Renal cortex interstitium (tissue), 11 donors: ENCODE measurements around the gene SLC26A1. TPM values are rescaled to one million over a fixed set of nuclear protein-coding genes. Genes with fewer than 3 reads are reported as not detected.
"Not testable (repeated sequence)": the region's sequence is repeated elsewhere in the genome, so short reads cannot be mapped to it uniquely, and the experiment has no call there.

Experiments
- DNase-seq, 11 donors: peaks; one replicate each; pipeline ENCODE4 v3.0.0-alpha.2; 2013; ENCODE audit warnings: low read depth in 9 of 11, low spot score in 4 of 11; ENCODE audit errors: extremely low read depth in 1 of 11
- polyA plus RNA-seq, 3 donors: library from polyadenylated mRNA; unstranded; fragments of 120-200 nt; gene quantifications; one replicate each; pipeline ENCODE4 v1.2.1, GENCODE V29; 2013; ENCODE audit not compliant: insufficient read length in 3 of 3

Gene SLC26A1
- polyA plus RNA-seq, 3 donors = 8.2 to 15.9 (median 14.0) TPM

DNA sequence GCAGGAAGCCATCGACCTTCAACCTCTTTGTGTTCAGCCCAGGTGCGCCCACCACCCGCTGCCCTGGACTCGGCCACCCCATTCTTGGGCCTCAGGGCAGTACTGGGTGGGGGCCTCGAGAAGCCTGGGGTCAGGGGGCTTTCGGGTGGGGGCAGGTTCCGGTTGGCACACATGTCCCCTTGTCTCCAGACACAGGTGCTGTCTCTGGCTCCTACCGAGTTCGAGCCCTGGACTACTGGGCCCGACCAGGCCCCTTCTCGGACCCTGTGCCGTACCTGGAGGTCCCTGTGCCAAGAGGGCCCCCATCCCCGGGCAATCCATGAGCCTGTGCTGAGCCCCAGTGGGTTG lies 10.8 kb upstream of the SLC26A1 start:
- no peak for DNase-seq

DNA sequence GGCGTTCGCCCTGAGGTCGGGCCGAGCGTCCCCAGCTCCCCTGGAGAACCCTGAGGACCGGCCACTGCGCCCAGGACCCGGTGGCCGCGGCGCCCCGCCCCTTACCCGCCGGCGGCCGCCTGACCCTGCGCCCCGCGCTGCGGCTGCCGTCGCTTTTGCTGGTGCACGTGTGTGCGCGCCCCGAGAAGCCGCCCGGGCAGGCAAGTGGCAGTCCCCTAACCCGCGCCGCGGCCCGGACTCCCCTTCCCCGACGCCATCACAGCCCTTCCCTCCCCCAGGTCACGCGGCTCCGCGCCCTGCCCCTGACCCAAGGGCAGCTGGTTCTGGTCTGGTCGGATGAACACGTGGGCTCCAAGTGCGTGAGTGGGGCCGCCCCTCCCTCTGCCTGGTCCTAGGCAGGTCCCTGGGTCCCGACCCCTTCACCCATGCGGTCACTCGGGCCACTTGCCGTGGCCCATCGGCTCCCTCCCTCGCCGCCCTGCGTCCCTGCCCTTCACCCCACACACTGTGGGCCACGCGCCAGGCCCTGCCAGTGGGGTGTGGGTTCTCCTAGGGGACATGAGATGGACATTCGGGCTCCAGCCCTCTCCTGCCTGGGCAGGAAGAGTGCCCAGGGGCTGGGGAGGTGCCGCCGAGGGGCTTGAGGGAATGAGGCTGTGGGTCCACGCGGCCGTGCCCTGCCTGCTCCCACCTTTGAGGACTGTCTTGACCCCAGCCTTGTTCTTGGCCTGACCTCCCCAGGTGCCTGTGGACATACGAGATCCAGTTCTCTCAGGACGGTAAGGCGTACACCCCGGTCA lies 10.3 kb upstream of the SLC26A1 start:
- DNase-seq = no peak

DNA sequence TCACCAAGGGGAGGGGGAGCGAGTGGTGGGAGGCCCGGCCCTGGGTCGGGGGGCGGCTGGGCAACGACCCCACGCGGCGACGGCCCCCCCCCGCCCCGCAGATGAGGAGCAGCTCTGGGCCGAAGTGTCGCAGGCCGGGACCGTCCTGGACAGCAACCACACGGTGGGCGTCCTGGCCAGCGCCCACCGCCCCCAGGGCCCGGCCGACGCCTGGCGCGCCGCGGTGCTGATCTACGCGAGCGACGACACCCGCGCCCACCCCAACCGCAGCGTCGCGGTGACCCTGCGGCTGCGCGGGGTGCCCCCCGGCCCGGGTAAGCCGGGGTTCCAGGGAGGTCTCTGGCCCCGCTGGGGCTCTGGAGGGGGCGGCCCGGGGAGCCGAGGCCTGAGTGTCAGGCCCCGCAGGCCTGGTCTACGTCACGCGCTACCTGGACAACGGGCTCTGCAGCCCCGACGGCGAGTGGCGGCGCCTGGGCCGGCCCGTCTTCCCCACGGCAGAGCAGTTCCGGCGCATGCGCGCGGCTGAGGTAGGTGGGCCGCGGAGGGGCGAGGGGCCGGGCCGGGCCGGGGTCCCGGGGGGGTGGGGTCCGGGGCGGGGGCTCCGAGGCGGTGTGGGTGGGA lies 9.5 kb upstream of the SLC26A1 start:
- DNase-seq = no peak

DNA sequence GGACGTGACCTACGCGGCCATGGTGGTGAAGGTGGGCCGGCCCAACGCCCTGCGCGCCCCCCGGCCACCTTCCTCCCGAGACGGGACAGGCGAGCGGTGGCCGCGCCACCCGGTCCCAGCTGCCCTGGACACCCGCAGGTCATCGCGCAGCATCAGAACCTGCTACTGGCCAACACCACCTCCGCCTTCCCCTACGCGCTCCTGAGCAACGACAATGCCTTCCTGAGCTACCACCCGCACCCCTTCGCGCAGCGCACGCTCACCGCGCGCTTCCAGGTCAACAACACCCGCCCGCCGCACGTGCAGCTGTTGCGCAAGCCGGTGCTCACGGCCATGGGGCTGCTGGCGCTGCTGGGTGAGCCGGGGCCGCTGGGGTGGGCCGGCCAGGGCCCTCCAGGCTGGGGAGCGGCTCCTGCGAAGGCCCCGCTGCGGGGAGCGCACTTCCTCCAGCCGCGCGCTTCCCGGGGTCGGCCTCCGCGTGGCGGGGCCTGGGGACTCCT lies 9.0 kb upstream of the SLC26A1 start:
- DNase-seq = no peak

DNA sequence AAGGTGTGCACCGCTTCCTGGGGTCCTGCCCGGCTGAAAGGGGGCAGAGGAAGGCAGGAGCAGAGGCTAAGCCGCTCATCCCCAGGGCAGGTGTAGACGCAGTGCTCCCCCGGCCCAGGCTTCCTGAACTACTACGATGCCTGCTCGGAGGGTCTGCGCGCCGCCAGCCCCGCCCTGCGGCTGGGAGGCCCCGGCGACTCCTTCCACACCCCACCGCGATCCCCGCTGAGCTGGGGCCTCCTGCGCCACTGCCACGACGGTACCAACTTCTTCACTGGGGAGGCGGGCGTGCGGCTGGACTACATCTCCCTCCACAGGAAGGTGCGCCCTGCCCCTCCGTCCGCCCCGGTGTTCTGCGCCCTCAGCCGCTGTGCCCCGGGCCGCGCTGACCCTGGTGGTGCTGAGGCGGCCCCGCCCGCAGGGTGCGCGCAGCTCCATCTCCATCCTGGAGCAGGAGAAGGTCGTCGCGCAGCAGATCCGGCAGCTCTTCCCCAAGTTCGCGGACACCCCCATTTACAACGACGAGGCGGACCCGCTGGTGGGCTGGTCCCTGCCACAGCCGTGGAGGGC lies 8.4 kb upstream of the SLC26A1 start:
- DNase-seq = no peak

DNA sequence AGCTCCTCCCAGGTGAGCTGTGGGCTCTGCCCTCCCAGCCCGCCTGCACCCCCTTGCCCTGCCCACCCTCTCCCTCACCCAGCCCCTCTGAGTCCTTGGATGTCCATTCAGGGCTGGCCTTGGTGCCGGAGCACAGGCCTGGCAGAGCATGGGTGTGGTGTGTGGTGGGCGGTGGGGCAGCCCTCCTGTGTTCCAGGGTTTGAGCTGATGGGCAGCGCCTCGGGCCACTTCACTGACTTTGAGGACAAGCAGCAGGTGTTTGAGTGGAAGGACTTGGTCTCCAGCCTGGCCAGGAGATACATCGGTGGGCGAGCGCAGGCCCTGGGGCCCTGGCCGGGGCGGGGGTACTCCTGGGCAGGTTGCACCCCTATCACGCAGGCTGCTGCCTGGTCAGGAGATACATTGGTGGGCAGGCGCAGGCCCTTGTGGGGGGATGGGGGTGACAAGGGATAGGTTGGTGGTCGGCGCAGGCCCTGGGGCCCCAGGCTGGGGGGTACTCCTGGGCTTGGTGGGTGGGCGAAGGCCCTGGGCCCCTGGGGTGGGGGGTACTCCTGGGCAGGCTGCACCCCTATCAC lies 7.6 kb upstream of the SLC26A1 start:
- DNase-seq = no peak

DNA sequence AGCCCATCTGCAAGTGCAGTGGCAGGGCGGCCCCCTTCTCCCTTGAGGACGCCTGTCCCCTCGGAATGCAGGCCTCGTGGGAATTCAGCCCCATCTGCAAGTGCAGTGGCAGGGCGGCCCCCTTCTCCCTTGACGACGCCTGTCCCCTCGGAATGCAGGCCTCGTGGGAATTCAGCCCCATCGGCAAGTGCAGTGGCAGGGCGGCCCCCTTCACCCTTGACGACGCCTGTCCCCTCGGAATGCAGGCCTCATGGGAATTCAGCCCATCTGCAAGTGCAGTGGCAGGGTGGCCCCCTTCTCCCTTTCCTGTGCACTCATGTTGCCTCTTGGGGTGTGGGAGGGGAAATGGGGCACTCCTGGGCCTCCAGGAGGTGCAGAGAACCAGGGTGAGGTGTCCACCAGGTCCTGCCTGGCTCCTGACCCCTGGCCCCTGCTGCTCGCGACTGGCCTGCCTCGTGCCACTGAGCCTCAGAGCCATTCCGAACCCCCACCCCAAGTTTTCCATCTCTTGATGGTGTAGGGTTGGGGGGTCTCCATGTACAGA lies 6.8 kb upstream of the SLC26A1 start:
- DNase-seq = no peak

DNA sequence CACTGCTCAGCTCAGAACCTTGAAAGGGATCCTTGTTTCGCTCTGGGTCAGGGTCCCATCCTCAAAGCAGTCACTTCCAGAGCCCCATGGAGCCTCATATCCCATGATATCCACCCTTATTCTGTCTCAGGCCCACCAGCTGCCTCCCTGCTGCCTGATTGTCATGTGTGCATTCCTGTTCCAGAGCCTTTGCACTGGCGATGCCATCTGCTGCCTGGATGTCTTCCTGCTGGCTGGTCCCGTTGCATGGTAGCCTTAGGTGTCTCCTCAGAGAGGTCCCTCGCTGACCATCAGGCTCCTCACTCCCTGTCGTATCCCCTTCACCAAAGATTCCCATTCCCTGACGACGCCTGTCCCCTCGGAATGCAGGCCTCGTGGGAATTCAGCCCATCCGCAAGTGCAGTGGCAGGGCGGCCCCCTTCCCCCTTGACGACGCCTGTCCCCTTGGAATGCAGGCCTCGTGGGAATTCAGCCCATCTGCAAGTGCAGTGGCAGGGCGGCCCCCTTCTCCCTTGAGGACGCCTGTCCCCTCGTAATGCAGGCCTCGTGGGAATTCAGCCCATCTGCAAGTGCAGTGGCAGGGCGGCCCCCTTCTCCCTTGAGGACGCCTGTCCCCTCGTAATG lies 6.1 kb upstream of the SLC26A1 start:
- DNase-seq = not testable (repeated sequence)

DNA sequence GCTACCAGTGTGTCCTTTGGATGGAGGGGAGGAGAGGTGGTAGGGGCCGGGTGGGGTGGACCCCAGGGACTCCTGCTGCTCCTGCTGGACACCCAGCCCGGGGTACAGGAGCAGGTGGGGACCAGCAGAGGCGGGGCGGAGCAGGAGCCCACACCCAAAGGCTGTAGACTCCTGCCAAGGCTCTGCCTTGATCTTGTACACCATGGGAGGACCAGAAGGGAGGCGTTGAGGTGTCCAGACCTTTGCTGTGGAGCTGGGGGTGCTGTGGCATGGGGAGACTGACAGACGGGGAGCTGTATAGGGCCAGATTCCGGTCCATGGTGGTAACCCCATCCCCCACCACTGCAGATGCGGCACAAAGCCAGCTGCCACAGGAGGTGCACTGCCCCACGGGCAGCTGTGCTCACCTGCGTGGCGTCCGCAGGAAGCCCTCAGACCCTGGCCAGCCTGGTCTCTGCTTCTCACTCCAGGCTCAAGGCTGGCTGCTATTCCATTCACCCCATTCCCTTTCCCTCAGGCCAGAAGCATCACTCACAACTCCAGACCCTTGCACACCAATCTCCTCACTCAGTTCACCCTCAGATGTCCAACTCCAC lies 5.0 kb upstream of the SLC26A1 start:
- no peak for DNase-seq

DNA sequence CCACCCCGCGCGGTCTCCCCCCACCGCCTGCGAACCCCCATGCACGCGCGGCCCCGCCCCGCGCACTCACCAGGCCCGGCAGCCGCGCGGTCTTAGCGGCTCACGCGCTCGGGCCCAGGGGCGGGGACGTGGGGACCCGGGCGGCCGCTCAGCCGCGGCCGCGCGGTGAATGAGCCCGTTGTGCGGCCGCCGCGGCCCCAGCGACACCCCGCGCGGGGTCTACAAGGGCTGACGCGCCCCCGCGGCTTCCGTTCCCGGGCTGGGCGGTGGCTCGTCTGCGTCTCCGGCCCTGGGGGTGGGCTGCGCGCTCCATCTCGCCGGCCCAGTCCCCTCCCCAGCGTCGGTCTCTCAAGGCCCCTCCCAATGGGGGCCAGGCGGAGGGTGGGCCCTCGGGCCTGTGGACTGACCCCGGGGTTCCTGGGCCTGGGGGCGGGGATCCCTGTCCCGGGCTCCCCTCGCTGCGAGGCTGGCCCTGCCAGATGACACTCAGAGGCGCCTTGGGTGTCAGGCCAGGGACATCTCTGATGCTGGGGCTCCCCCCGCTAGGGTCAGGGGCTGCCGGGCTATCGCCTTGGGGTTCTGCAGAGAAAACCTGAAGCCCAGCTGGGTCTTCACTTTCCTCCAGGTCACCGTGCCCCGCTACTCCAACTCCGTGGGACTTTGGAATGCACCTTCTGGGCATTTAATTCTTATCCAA lies 4.3 kb upstream of the SLC26A1 start:
- no peak for DNase-seq

DNA sequence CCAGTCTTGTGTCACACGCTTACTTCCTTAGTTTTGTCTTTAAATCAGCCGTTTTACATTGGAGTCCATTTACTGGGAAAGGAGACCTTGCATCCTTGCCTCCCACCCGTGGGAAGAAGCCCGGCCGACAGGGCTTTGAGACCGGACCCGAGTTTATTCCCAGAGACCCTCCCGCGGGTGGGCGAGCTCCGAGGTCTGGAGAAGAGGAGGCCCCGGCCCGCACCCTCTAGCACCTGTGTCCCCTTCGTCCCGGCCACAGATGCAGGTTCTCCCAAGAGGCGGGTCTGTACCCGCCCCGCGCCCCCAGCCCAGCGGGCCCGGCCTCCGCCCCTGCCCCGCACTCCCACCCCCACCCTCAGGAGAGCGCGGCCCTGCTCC lies 3.8 kb upstream of the SLC26A1 start:
- no peak for DNase-seq

DNA sequence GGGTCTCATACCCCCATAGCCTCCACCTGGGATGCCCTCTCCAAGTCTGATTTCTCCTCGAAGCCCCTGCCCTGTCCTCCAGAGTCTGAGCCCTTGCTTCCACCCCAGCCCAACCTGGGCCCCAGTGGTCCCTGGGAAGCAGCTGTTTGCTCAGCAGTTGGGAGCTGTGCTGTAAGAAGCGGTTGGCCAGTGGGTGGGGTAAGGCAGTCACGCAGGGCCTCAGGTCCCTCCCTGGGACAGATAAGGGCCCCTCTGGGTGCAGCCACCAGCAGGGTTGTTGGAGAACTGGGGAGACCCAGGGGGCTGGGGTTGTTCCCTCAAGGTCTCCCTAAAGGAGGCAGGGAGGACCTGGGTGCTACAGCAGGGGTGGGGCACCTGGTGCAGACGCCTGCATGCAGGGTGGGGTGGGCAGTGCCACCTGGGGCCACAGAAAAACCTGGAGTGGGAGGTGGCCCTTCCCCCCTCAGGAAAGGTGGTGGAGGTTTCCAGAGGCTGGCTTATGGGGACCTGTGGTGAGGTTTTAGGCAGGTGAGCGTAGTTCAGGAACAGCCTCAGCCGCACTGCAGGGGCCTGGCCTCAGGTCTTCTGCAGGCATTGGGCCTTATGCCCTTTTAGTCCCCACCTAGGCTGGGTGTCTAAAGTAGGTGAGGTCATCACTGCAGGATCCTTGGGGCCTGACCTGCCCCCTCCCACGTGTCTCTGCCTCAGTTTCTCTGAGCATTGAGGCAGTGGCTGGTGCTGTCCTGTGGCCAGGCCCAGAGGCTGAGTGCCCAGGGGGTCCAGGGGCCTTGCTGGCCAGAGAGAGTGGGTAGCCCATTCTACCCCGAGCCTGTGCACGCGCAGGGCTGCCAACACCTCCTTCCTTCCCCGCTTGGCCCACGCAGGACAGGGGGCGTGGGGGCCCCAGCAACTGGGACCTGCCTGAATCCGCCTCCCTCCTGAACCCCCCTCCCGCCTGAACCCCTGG lies 3.1 kb upstream of the SLC26A1 start:
- DNase-seq = no peak

DNA sequence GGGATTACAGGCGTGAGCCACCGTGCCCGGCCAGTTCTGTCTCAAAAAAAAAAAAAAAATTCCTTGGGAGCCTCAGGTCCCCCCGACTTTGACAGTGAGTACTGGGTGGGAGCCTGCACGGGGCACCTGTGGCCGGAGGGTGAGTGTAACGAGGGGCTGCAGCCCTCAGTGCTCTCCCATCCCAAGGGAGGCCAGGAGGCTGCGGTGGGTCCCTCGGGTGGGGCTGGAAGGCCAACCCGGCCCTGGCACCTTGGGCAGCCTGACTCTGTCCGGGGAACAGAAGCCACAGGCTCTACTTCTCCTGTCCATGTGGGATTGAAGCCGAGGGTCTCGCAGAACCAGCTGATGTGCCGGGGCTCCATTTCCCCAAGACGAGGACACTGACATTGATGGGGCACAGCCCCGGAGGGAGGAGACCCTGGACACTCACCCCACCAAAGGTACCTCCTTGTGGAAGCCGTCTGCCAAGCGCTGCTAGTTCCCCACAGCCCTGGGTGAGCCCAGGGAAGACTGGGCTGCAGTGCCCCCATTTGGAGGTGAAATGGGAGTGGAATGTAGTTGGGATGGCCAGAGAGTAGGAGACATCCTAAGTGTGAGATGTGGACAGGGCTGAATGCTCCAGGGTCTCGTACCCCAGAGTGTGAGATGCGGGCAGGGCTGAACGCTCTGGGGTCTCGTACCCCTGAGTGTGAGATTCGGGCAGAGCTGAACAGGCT lies 2.3 kb upstream of the SLC26A1 start:
- DNase-seq = no peak

DNA sequence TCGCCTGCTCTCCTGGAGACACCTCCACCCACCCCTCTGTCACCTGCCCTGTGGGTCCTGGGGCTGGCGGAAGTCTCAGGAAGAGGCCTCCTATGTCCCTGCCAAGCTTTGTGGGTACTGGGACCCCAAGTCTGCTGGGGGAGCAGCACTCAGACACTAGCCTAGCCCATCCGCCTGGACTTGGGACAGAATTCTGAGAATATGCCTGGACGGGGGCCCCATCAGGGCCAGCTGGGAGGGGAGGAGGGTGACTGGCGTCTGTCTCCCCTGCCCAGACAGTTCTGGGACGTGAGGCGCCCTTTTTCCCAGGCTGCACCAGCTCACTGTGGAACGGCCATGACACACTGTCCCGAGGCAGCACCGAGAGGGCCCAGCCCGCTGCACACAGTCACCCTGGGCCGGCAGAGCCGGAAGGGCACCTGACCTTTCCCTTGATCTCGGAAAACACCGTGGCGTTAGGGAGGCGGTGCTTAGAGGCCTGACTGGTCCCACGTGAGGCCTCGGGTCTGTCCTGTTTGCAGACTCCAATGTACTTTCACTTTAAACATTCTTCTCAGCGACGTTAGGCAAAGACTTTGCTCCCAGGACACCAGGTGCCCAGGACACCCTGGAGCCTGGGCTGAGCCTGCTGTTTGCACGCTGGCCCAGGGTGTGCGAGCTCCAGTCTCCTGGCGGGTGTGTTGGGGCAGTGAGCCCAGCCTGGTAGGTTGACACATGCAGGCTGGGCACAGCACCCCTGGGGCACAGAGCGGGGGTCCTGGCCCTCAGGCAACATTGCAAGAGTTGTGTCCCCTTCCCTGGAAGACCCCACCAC lies 700 bp downstream of the SLC26A1 start:
- DNase-seq = no peak

DNA sequence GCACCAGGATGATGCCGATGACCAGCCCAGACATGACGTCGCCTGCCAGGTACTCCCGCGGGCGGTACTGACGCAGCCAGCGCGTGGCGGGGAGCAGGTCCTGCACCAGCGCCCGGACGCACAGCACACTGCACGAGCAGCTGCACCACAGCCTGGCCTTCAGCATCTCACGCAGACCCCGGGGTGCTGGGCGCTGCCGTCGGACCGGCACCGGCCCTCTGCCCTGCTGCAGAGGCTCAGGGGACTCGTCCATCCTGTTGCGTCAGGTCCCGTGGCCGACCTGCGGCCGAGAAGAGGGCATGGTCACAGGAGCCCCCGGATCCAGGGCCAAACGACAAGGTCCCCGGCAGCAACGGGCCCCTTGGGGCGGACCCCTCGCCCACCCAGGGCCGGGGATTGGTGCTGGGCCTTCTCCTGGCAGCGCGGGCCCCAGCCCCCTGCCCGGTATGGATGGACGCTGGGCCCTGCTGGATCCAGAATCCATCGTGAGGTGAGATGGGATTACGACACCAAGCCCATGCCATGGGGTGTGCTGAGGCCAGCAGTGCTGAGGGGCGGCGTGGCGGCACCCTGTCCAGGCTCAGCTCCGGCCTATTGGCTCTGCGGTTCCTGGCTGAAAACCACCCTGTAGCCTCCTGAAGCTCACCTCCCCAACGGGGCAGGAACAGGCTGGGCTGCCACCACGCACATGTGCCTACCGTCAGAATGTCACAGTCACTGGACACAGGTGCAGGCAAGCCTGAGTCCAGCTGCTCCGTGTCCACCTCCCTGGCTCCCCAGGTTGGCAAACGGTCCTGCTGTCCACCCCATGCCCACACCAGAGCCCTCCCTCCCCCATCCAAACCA lies 1.5 kb downstream of the SLC26A1 start:
- no peak for DNase-seq
